ENCODE results near the gene TBC1D1. TPM values are rescaled to one million over a fixed set of nuclear protein-coding genes. Genes with fewer than 3 reads are reported as not detected.
"Not testable (repeated sequence)": the region's sequence is repeated elsewhere in the genome, so short reads cannot be mapped to it uniquely, and the experiment has no call there.

TBC1D1 gene
- total RNA-seq, 1 donor, result 101 TPM

DNA sequence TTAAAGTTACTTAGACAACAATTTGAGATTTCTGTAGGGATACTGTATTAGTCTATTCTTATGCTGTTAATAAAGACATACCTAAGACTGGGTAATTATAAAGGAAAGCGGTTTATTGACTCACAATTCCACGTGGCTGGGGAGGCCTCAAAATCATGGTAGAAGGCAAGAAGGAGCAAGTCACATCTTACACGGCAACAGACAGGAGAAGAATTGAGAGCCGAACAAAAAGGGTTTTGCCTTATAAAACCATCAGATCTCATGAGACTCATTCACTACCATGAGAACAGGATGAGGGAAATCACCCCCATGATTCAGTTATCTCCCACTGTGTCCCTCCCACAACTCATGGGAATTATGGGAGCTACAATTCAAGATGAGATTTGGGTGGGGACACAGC is 80.3 kb downstream of the TBC1D1 start:
- TF ChIP-seq, protein P1, sequence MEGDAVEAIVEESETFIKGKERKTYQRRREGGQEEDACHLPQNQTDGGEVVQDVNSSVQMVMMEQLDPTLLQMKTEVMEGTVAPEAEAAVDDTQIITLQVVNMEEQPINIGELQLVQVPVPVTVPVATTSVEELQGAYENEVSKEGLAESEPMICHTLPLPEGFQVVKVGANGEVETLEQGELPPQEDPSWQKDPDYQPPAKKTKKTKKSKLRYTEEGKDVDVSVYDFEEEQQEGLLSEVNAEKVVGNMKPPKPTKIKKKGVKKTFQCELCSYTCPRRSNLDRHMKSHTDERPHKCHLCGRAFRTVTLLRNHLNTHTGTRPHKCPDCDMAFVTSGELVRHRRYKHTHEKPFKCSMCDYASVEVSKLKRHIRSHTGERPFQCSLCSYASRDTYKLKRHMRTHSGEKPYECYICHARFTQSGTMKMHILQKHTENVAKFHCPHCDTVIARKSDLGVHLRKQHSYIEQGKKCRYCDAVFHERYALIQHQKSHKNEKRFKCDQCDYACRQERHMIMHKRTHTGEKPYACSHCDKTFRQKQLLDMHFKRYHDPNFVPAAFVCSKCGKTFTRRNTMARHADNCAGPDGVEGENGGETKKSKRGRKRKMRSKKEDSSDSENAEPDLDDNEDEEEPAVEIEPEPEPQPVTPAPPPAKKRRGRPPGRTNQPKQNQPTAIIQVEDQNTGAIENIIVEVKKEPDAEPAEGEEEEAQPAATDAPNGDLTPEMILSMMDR (IDR thresholded peaks at IDR 0.05; ENCODE audit: insufficient read depth, low read depth, low read length), result no peak
- no peak for DNase-seq (ENCODE audit: low read depth)
- no peak overlapping the region for H3K4me3 ChIP-seq (ENCODE audit: low read depth, low read length)

DNA sequence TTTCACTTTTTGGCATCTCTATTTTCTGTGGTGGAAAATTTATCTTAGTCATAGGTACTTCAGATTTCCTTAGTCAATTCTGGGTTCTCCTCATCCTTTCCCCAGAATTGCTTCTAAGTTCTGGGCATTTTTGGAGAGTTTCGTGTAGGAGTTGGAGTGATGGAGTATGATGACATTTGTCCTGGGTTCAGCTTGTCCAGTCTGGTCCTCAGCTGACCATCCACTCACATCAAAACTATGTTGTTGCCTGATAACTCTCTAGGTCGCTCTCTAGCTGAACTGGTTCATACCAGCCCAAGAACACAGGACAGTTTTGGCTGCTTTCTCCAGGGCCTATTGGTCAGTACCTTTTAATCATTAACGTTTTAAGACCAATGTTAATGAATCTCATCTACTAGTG is 82.6 kb downstream of the TBC1D1 start:
- no peak overlapping the region for H3K4me3 ChIP-seq (ENCODE audit: low read depth, low read length)
- TF ChIP-seq, protein P1 (IDR thresholded peaks at IDR 0.05; ENCODE audit: insufficient read depth, low read depth, low read length), result no peak
- no peak for DNase-seq (ENCODE audit: low read depth)

DNA sequence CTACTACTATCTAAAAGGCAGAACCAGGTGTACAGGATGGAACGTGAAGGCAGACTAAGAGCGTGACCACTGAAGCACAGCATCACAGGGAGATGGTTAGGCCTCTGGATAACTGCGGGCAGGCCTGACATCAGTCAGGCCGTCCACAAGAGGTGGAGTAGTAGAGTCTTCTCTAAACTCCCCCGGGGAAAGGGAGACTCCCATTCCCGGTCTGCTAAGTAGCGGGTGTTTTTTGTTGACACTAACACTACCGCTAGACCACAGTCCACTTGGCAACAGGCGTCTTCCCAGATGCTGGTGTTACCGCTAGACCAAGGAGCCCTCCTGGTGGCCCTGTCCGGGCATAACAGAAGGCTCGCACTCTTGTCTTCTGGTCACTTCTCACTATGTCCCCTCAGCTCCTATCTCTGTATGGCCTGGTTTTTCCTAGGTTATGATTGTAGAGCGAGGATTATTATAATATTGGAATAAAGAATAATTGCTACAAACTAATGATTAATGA is 84.5 kb downstream of the TBC1D1 start:
- DNase-seq (ENCODE audit: low read depth); H3K4me3 ChIP-seq (ENCODE audit: low read depth, low read length): not testable (repeated sequence)

DNA sequence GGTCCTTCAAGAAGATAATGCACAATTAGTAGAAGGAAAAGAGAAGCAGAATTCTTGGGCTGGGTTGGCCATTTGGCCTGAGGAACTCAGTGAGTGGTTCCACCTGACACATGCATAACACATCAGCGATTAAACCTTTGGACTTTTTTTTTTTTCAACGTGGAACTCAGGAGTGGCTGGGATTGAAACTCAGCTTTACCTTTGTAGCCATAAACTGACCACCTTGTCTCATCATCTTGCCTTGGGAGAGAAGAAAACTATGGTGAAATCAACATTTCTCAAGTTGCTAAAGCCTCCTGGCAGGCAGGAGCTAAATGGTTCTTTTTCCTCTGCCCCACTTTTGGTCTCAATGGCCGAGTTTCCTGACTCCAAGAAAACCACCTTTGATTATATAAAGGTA is 85.6 kb downstream of the TBC1D1 start:
- DNase-seq (ENCODE audit: low read depth), result peak; percentile 16
- H3K4me3 ChIP-seq (ENCODE audit: low read depth, low read length), result peak overlapping the region; percentile 56
- TF ChIP-seq, protein P1 (IDR thresholded peaks at IDR 0.05; ENCODE audit: insufficient read depth, low read depth, low read length), result no peak

DNA sequence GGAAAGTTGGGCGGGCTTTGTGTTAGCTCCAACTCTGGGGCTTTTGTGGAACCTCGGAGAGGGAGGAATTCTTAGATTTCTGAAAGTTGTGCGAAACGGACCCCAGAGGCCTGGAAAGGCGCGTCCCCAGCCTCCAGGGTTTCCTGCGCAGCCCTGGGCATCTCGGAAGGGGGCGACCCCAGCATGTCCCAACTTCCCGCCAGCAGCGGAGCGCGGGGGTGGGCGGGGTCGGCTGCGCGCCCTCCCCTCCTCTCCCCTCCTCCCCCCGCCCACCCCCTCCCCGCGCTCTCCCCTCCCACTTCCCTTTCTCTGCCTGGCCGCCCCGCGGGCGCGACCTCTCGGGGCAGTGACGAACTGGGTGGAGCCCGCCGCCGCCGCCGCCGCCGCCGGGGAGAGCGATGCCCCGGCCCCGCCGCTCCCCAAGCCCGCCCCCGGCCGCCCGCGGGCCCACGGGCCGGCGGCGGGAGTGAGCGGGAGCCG is 86.1 kb downstream of the TBC1D1 start:
- H3K4me3 ChIP-seq (ENCODE audit: low read depth, low read length), result peak overlapping the region; percentile 68
- DNase-seq (ENCODE audit: low read depth), result peak; percentile 76
- TF ChIP-seq, protein P1 (IDR thresholded peaks at IDR 0.05; ENCODE audit: insufficient read depth, low read depth, low read length), result no peak

DNA sequence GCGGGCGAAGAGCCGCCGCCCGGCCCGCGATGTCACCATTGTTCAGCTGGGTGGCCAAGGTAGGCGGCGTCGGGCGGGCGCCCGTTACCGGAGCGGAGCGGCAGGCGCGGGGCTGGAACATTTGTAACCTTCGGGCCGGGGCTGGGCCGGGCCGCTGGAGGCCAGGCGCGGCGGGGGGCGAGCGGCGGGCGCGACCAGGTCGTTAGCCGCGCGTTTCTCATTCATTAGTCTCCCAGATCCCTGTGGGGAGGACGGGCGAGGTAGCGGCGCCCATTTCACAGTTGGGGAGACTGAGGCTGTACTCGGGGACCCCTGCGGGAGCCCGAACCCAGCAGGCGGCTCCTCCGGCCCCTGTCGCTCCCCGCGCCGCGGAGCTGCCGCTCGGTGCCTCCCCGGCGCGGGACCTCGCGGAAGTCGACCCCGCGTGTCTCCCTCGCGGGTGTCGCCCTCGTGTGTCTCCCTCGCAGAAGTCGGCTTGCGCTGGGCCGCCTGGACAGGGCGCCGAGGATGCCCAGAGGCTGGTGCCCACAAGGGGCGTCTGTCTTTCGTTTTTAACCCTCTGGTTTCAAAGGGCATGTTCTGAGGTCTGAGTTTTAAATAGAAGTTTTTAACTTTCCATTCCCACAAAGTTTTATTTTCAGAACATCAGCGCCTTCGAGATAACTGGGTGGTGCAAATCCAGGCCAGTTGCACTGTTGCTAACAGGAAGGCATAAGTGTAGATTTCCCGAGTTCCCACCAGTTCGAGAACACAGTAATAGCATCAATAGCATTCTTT is 86.8 kb downstream of the TBC1D1 start:
- DNase-seq (ENCODE audit: low read depth), result peak; percentile 66
- peak overlapping the region; percentile 68 for H3K4me3 ChIP-seq (ENCODE audit: low read depth, low read length)
- TF ChIP-seq, protein P1 (IDR thresholded peaks at IDR 0.05; ENCODE audit: insufficient read depth, low read depth, low read length), result peak; percentile 47

DNA sequence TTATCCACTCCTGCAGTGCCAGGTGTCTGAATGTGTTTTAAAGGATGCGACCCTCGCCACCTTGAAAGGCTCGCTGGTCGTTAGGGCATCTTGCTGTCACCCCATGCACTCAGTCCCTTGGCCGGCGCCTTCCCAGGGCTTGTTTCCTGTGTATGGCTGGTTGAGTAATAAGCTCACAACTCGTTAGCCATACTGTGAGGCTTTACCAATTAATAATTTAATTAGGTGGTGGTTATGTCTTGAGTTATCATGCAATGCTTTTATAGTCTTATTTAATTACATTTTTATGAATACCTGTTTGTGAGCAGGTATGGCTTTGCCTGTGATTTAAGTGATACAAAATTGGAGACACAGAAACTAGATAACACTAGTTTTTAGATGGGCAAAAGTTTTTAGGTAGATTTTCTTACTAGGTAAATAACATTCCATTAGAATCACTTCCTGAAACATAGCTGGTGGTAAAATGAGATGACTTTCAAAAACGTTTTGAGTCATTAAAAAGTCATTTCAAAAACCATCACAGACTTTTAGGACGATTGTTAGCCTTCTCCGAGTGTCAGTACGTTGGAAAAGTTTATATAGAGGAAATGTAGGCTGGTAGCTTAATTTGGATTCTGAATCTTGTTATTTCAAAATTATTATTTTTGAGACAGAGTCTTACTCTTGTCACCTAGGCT is 87.5 kb downstream of the TBC1D1 start:
- H3K4me3 ChIP-seq (ENCODE audit: low read depth, low read length), result peak overlapping the region; percentile 68
- no peak for DNase-seq (ENCODE audit: low read depth)
- TF ChIP-seq, protein P1 (IDR thresholded peaks at IDR 0.05; ENCODE audit: insufficient read depth, low read depth, low read length), result no peak
